H1 (cell line): ENCODE results near the gene TMEM135. TPM values are rescaled to one million over a fixed set of nuclear protein-coding genes. Genes with fewer than 3 reads are reported as not detected.

Experiments
- CTCF ChIA-PET: fragments of 300-600 bp; sonication (Branson Sonifier 250); formaldehyde crosslinking; loops from one replicate; lab custom pipeline; 2021; ENCODE audit not compliant: partially characterized antibody; lab: Charles Lee
- POLR2A ChIA-PET: fragments of 300-600 bp; sonication (Branson Sonifier 250); formaldehyde crosslinking; loops from one replicate; lab custom pipeline; 2021; ENCODE audit warnings: inconsistent platforms; ENCODE audit not compliant: partially characterized antibody; lab: Charles Lee
- DNase-seq, 2 experiments: peaks; one replicate each; pipeline versions ENCODE4 v3.0.0 to v3.0.0-alpha.2; 2010 to 2022; ENCODE audit warnings: low spot score in 2 of 2, low read depth in 1 of 2, mixed read lengths in 1 of 2
- FAIRE-seq: peaks from 2 replicates; lab custom pipeline; 2011; peaks lifted over from hg19 to GRCh38; lab: Jason Lieb, UNC
- H2AFZ ChIP-seq: 2 replicates; pipeline ENCODE4 v1.8.1; 2012; ENCODE audit warnings: low read length, inconsistent platforms
- H2AK5ac ChIP-seq: 2 replicates; pipeline ENCODE4 v1.6.1; 2013; ENCODE audit warnings: low read depth, low read length
- H2BK120ac ChIP-seq: replicated peaks from 2 replicates; pipeline ENCODE3; 2013; ENCODE audit warnings: low read depth, low read length, inconsistent platforms
- H2BK12ac ChIP-seq: 2 replicates; pipeline ENCODE4 v1.6.1; 2013; ENCODE audit warnings: low read depth, low read length
- H2BK15ac ChIP-seq: 2 replicates; pipeline ENCODE4 v1.6.1; 2013; ENCODE audit warnings: low read length
- H2BK20ac ChIP-seq: 2 replicates; pipeline ENCODE4 v1.6.1; 2013; ENCODE audit warnings: low read length
- H2BK5ac ChIP-seq: 2 replicates; pipeline ENCODE4 v1.6.1; 2013; ENCODE audit warnings: low read depth, low read length
- H3K14ac ChIP-seq: 2 replicates; pipeline ENCODE4 v1.6.1; 2013; ENCODE audit warnings: inconsistent platforms; ENCODE audit not compliant: insufficient read length
- H3K18ac ChIP-seq: 2 replicates; pipeline ENCODE4 v1.6.1; 2013; ENCODE audit warnings: low read length; ENCODE audit errors: extremely low read depth
- H3K23ac ChIP-seq: 2 replicates; pipeline ENCODE4 v1.6.1; 2013; ENCODE audit warnings: inconsistent platforms; ENCODE audit not compliant: insufficient read length
- H3K23me2 ChIP-seq: 2 replicates; pipeline ENCODE4 v1.6.1; 2013; ENCODE audit warnings: low read depth, low read length
- H3K27ac ChIP-seq: 2 replicates; pipeline ENCODE4 v1.6.1; 2011; ENCODE audit warnings: low read depth, low read length, inconsistent platforms
- H3K27me3 ChIP-seq, 4 experiments: replicated peaks in 1 of 4; 1 replicate in 1 of 4; 2 replicates in 3 of 4; pipeline versions ENCODE4 v1.6.1 to v1.8.1; 2011 to 2013; ENCODE audit warnings: low read length in 3 of 4, mild to moderate bottlenecking in 3 of 4, inconsistent platforms in 2 of 4, mixed read lengths in 2 of 4, moderate library complexity in 1 of 4; ENCODE audit not compliant: control insufficient read depth in 3 of 4, insufficient read depth in 3 of 4; ENCODE audit errors: extremely low read depth in 1 of 4
- H3K36me3 ChIP-seq, 4 experiments: 2 replicates each; pipeline versions ENCODE4 v1.6.1 to v1.8.1; 2011 to 2013; ENCODE audit warnings: mild to moderate bottlenecking in 4 of 4, low read length in 3 of 4, moderate library complexity in 2 of 4, control low read depth in 1 of 4, inconsistent platforms in 1 of 4; ENCODE audit not compliant: insufficient read depth in 4 of 4, control insufficient read depth in 2 of 4
- H3K4ac ChIP-seq: replicated peaks from 2 replicates; pipeline ENCODE3; 2013; ENCODE audit warnings: low read length, low read depth, mixed read lengths, inconsistent platforms; ENCODE audit not compliant: insufficient read length
- H3K4me1 ChIP-seq, 4 experiments: replicated peaks in 1 of 4; 1 replicate in 1 of 4; 2 replicates in 3 of 4; pipeline versions ENCODE4 v1.6.1 to v1.8.1; 2011 to 2013; ENCODE audit warnings: low read length in 3 of 4, inconsistent platforms in 2 of 4, mixed read lengths in 1 of 4; ENCODE audit not compliant: insufficient read depth in 4 of 4, control insufficient read depth in 3 of 4
- H3K4me2 ChIP-seq, 2 experiments: 2 replicates each; pipeline versions ENCODE4 v1.6.1 to v1.8.1; 2011 to 2013; ENCODE audit warnings: low read depth in 2 of 2, low read length in 2 of 2, control low read depth in 1 of 2, inconsistent platforms in 1 of 2, mild to moderate bottlenecking in 1 of 2; ENCODE audit not compliant: insufficient read depth in 1 of 2
- H3K4me3 ChIP-seq, 4 experiments: fragments of 200-600, 300-600 bp in 1 of 4; sonication (generic), shearing (Covaris generic), sonication (Bioruptor Twin) in 1 of 4; 2 replicates each; pipeline versions ENCODE4 v1.5.1 to v1.8.1; 2011 to 2016; ENCODE audit warnings: low read length in 4 of 4, low read depth in 3 of 4, control low read depth in 2 of 4, inconsistent platforms in 2 of 4, mild to moderate bottlenecking in 2 of 4, mixed read lengths in 1 of 4, moderate library complexity in 1 of 4; ENCODE audit not compliant: insufficient read depth in 2 of 4; ENCODE audit errors: extremely low read depth in 1 of 4
- H3K56ac ChIP-seq: replicated peaks from 2 replicates; pipeline ENCODE3; 2013; ENCODE audit warnings: low read depth, mild to moderate bottlenecking, mixed read lengths, low read length, inconsistent platforms; ENCODE audit not compliant: insufficient read length
- H3K79me1 ChIP-seq: 2 replicates; pipeline ENCODE4 v1.6.1; 2013; ENCODE audit warnings: low read depth, low read length, control low read depth
- H3K79me2 ChIP-seq, 2 experiments: 2 replicates each; pipeline versions ENCODE4 v1.6.1 to v1.8.1; 2012 to 2013; ENCODE audit warnings: low read length in 2 of 2, mild to moderate bottlenecking in 2 of 2, inconsistent platforms in 1 of 2; ENCODE audit not compliant: insufficient read depth in 2 of 2, control insufficient read depth in 1 of 2
- H3K9ac ChIP-seq, 4 experiments: replicated peaks in 1 of 4; 1 replicate in 1 of 4; 2 replicates in 3 of 4; pipeline versions ENCODE4 v1.6.1 to v1.8.1; 2011 to 2013; ENCODE audit warnings: low read depth in 3 of 4, low read length in 3 of 4, control low read depth in 2 of 4, mild to moderate bottlenecking in 2 of 4, moderate library complexity in 2 of 4, inconsistent platforms in 1 of 4; ENCODE audit errors: extremely low read depth in 1 of 4
- H3K9me3 ChIP-seq, 2 experiments: 2 replicates each; pipeline versions ENCODE4 v1.6.1 to v1.8.1; 2012 to 2013; ENCODE audit warnings: mild to moderate bottlenecking in 2 of 2, moderate library complexity in 2 of 2, control low read depth in 1 of 2, inconsistent platforms in 1 of 2, low read depth in 1 of 2, low read length in 1 of 2, mixed read lengths in 1 of 2; ENCODE audit not compliant: insufficient read depth in 2 of 2
- H4K20me1 ChIP-seq, 2 experiments: replicated peaks in 1 of 2; 2 replicates each; pipeline versions ENCODE3 to v1.8.1; 2011 to 2013; ENCODE audit warnings: inconsistent platforms in 2 of 2, low read length in 2 of 2, mild to moderate bottlenecking in 1 of 2; ENCODE audit not compliant: insufficient read depth in 2 of 2, control insufficient read depth in 1 of 2
- H4K5ac ChIP-seq: 2 replicates; pipeline ENCODE4 v1.6.1; 2013; ENCODE audit warnings: low read length, low read depth, mixed read lengths, inconsistent platforms; ENCODE audit not compliant: insufficient read length
- H4K8ac ChIP-seq: 2 replicates; pipeline ENCODE4 v1.8.0; 2013; ENCODE audit warnings: mild to moderate bottlenecking, moderate library complexity, low read length, inconsistent platforms; ENCODE audit not compliant: insufficient read depth; ENCODE audit errors: extremely low read depth
- H4K91ac ChIP-seq: replicated peaks from 2 replicates; pipeline ENCODE3; 2013; ENCODE audit warnings: low read length, mixed read lengths, inconsistent platforms; ENCODE audit not compliant: insufficient read length
- WGBS, 2 experiments: shearing (Covaris generic) in 1 of 2; methylation state at CpG; one replicate each; pipeline versions ENCODE4 v1.1.6 to v1.1.7; 2013 to 2015; ENCODE audit warnings: low lambda C conversion rate in 2 of 2, mixed read lengths in 2 of 2, inconsistent platforms in 1 of 2, low coverage in 1 of 2, missing lambda C conversion rate in 1 of 2; ENCODE audit not compliant: insufficient replicate concordance in 2 of 2, insufficient coverage in 1 of 2, insufficient read length in 1 of 2; ENCODE audit errors: extremely low coverage in 1 of 2, missing lambda C conversion rate in 1 of 2; 5-methylcytosine and 5-hydroxymethylcytosine counted together
- polyA plus RNA-seq, 7 experiments: library from polyadenylated mRNA; depleted of rRNA in 3 of 7; stranded (reverse) in 5 of 7; unstranded in 2 of 7; fragments of >200 nt in 5 of 7; fragments of 200-250 nt in 2 of 7; gene quantifications; 1 replicate in 5 of 7; 2 replicates in 1 of 7; 4 replicates in 1 of 7; pipeline versions ENCODE4 v1.2.1 to v1.2.3, GENCODE V29; 2011 to 2013; ENCODE audit warnings: missing spikeins in 2 of 7, mixed read lengths in 2 of 7
- total RNA-seq: library from RNA; stranded (reverse); fragmentation: NEBNext Ultra II Directional; extraction: Animal tissue kit (Norgen Biotek cat#: 25700); gene quantifications from 2 replicates; pipeline ENCODE4 v1.2.1, GENCODE V29; 2021

The TMEM135 gene
- total and polyA plus RNA-seq, 2 of the 8 experiments (the other 6 are each of a cell fraction or from before 2014, with no cell fraction given), result 9.3 to 31.3 TPM

GRCh38 chr11:87154246-87154645 is 116.5 kb downstream of the TMEM135 start:
- FAIRE-seq (no peak), DNase-seq (no peak)
- Histone ChIP-seq H2BK20ac (no peak overlapping the region), H2BK5ac (no peak overlapping the region), H3K56ac (no peak overlapping the region), H3K4me3 (no peak overlapping the region), H3K36me3 (no peaks in the 10 kb centered on the region), H3K79me1 (no peaks in the 10 kb centered on the region; the same call in 1 of the 2 replicates), H3K27ac (no peak overlapping the region), H3K18ac (no peak overlapping the region), H3K4me1 (no peaks in the 10 kb centered on the region; a peak in 2 of 7 replicates), H3K23ac (no peak overlapping the region), H3K9ac (no peak overlapping the region), H3K14ac (no peak overlapping the region), H2AK5ac (no peak overlapping the region), H3K4me2 (no peak overlapping the region), H3K9me3 (no peaks in the 10 kb centered on the region), H4K91ac (no peak overlapping the region), H2AFZ (no peak overlapping the region), H4K5ac (no peak overlapping the region), H3K4ac (no peak overlapping the region), H3K79me2 (0 out of 4 replicates have a peak, but pooled peaks cover 0 to 7% of the 10 kb centered on the region in 2 experiments), H4K8ac (no peak overlapping the region), H2BK15ac (no peak overlapping the region), H4K20me1 (no peaks in the 10 kb centered on the region), H3K23me2 (no peaks in the 10 kb centered on the region), H2BK12ac (no peak overlapping the region), H2BK120ac (no peak overlapping the region), H3K27me3 (no peaks in the 10 kb centered on the region; a peak in 1 of 7 replicates)
- ChIA-PET POLR2A (no interaction called here), CTCF (no interaction called here)
- WGBS, 2 experiments, result 84% methylated on average over 2 of the region's 2 CpGs; no CpG with 5 or more reads in 1 of the 2 experiments
